Thoracic aorta (tissue), 2 donors: Measurements from ENCODE around the gene CGB5. TPM values are rescaled to one million over a fixed set of nuclear protein-coding genes. Genes with fewer than 3 reads are reported as not detected.
A peak's percentile ranks its signal among the peaks of the same experiment; 100 is the strongest.
"Not testable (repeated sequence)": the region's sequence is repeated elsewhere in the genome, so short reads cannot be mapped to it uniquely, and the experiment has no call there.

Source experiments
- ATAC-seq: fragments of 150-250 bp; one replicate; pipeline ENCODE4 v1.8.0; 2017; ENCODE audit warnings: low read depth; ENCODE audit not compliant: insufficient number of reproducible peaks, low FRiP score
- DNase-seq: peaks from one replicate; pipeline ENCODE4 v3.0.0-alpha.2; 2020; ENCODE audit warnings: low spot score
- H3K27ac ChIP-seq, 2 donors: fragments of 200-600 bp; sonication (generic); 1 replicate in 1 of 2; 2 replicates in 1 of 2; pipeline ENCODE4 v1.5.1; 2016; ENCODE audit warnings: mild to moderate bottlenecking in 2 of 2, moderate library complexity in 2 of 2
- H3K27me3 ChIP-seq: fragments of 200-600 bp; sonication (generic); replicated peaks from 2 replicates; pipeline ENCODE4 v1.6.0; 2016; ENCODE audit warnings: mild to moderate bottlenecking; ENCODE audit not compliant: insufficient read depth
- H3K36me3 ChIP-seq: fragments of 200-600 bp; sonication (generic); one replicate; pipeline ENCODE4 v1.5.1; 2016
- H3K4me1 ChIP-seq, 2 donors: fragments of 200-600 bp; sonication (generic); 1 replicate in 1 of 2; 2 replicates in 1 of 2; pipeline versions ENCODE4 v1.5.1 to v1.6.0; 2016; ENCODE audit warnings: low read depth in 2 of 2, mild to moderate bottlenecking in 1 of 2; ENCODE audit not compliant: control insufficient read depth in 1 of 2
- H3K4me3 ChIP-seq: fragments of 200-600 bp; sonication (generic); 2 replicates; pipeline ENCODE4 v1.5.1; 2016; ENCODE audit warnings: mild to moderate bottlenecking
- H3K9me3 ChIP-seq: fragments of 200-600 bp; sonication (generic); 2 replicates; pipeline ENCODE4 v1.5.1; 2016
- total RNA-seq, 2 donors: library from RNA; depleted of rRNA; stranded (reverse); fragments of >200 nt; gene quantifications; one replicate each; pipeline versions ENCODE4 v1.1.0 to v1.2.3, GENCODE V29; 2016
- TF ChIP-seq, protein P1 (sequence below): fragments of 200-600 bp; sonication (generic); IDR thresholded peaks from one replicate; pipeline ENCODE4 v1.5.1; 2019; ENCODE audit warnings: antibody characterized with exemption

Gene CGB5
- total RNA-seq, 2 donors from 2014 or later, result not detected

DNA sequence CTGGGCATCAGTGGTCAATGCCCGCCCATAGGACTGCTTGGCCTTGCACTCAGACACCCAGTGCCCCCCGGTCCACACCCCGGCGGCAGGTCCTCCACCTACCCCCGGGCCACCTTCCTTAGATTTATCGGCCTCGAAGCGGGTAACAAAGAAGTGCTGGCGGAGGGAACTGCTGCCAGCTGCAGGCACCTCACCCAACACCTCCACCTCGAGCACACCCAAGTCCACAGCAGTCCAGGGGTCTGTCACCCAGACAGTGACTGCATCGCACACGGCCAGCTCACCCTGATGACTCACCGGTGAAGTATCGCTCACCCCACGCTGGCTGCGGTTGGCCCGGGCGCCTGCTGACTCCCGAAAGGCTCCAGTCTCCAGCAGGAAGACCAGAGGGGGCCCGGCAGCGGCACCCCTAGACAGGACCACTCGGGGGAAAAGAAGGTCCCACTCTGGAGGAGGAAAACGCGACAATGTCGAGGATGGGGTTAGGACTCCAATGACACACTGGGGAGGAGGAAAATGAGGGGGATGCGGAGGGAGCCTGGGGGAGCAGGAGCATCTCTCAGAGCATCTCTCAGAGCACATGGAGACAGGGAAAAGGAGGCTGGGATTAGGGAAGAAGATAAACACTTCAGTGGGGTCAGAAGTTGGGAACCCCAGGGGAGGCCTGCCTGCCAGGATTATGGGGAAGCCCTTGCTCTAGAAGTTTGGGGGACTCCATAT, 4.9 kb upstream of the CGB5 start:
- ATAC-seq, H3K4me3 ChIP-seq, DNase-seq, H3K36me3 ChIP-seq, H3K27me3 ChIP-seq, H3K27ac ChIP-seq, H3K9me3 ChIP-seq, H3K4me1 ChIP-seq: not testable (repeated sequence)

DNA sequence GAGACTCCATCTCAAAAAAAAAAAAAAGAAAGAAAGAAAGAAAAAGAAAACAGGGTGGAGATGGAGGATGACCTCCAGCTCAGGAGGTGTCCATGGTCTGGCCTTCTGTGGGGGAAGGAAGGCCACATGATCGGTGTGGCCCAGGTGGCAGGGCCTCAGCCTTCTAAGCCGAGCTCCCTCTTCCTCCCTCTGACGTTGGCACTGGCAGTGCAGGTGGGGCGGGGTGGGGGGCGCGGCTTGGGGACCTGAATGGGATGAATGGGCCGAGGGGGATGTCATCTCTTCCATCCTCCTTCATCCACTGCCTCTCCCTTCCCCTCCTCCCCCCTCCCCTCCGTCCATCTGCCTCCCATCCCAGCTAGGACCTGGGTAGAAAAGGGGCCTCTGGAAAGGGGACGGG, 3.9 kb upstream of the CGB5 start:
- not testable (repeated sequence) for H3K27me3 ChIP-seq, DNase-seq, H3K27ac ChIP-seq, H3K4me1 ChIP-seq, H3K36me3 ChIP-seq, ATAC-seq, H3K9me3 ChIP-seq, H3K4me3 ChIP-seq

DNA sequence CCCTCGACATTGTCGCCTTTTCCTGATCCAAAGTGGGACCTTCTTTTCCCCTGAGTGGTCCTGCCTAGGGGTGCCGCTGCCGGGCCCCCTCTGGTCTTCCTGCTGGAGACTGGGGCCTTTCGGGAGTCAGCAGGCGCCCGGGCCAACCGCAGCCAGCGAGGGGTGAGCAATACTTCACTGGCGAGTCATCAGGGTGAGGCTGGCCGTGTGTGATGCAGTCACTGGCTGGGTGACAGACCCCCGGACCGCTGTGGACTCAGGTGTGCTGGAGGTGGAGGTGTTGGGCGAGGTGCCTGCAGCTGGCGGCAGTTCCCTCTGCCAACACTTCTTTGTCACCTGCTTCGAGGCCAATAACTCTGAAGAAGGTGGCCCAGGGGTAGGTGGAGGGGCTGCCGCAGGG, 1.5 kb upstream of the CGB5 start:
- ATAC-seq, result no peak

DNA sequence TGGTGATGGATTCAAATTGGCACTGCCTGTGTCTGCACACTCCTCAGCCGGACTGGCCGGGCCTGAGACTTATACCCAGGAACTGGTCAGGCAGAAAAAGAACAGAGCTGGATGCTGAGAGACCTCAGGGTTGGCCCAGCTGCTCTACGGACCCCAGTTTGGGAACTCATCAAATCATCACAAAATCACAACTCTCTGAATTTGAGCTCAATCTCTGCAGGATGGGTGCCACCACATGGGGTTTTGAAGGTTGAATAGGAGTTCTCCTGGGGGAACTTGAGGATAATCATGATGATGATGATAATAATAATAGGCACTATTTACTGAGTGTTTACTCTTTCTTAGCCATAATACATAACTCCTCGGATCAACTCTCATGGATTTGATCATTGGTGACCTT, 982 bp upstream of the CGB5 start:
- not testable (repeated sequence) for H3K4me3 ChIP-seq, H3K27ac ChIP-seq, H3K36me3 ChIP-seq, DNase-seq, ATAC-seq, H3K4me1 ChIP-seq, H3K9me3 ChIP-seq, H3K27me3 ChIP-seq

More for the DNA sequence above, 1.5 kb upstream of the CGB5 start:
- no peaks in the 10 kb centered on the region for H3K4me1 ChIP-seq
- TF ChIP-seq, protein P1, sequence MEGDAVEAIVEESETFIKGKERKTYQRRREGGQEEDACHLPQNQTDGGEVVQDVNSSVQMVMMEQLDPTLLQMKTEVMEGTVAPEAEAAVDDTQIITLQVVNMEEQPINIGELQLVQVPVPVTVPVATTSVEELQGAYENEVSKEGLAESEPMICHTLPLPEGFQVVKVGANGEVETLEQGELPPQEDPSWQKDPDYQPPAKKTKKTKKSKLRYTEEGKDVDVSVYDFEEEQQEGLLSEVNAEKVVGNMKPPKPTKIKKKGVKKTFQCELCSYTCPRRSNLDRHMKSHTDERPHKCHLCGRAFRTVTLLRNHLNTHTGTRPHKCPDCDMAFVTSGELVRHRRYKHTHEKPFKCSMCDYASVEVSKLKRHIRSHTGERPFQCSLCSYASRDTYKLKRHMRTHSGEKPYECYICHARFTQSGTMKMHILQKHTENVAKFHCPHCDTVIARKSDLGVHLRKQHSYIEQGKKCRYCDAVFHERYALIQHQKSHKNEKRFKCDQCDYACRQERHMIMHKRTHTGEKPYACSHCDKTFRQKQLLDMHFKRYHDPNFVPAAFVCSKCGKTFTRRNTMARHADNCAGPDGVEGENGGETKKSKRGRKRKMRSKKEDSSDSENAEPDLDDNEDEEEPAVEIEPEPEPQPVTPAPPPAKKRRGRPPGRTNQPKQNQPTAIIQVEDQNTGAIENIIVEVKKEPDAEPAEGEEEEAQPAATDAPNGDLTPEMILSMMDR, result no peak
- no peak overlapping the region for H3K4me3 ChIP-seq
- no peak for DNase-seq
- H3K9me3 ChIP-seq, result no peaks in the 10 kb centered on the region
- no peaks in the 10 kb centered on the region for H3K27me3 ChIP-seq
- no peak overlapping the region for H3K27ac ChIP-seq
- no peaks in the 10 kb centered on the region for H3K36me3 ChIP-seq

DNA sequence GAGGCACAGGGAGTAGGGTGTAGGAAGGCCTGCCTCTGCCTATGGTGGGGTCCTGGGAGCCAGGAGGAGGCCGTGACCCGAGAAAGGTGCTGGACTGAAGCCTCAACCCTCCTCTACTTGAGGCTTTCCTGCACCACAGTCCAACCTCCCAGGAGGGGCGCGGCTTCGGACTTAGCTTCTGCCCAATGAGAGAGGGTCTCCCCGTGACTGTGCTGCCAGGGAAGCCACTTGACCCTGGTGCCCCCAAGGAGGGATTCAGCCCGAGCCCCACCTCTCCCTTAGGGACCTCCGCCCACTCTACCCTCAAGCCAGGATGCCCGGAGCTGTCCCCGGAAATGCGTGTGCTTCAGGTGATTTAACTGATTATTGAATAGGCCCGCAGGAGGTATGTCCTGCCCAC, 5.4 kb downstream of the CGB5 start, which contains the start of gene CGB8:
Gene CGB8 (minus strand): TSS at position 101 of the 400 bp plus-strand sequence. CDS start 372 bp downstream, outside the sequence.
- not testable (repeated sequence) for H3K4me1 ChIP-seq, H3K27me3 ChIP-seq, H3K27ac ChIP-seq, H3K4me3 ChIP-seq, H3K9me3 ChIP-seq, H3K36me3 ChIP-seq, DNase-seq, ATAC-seq

DNA sequence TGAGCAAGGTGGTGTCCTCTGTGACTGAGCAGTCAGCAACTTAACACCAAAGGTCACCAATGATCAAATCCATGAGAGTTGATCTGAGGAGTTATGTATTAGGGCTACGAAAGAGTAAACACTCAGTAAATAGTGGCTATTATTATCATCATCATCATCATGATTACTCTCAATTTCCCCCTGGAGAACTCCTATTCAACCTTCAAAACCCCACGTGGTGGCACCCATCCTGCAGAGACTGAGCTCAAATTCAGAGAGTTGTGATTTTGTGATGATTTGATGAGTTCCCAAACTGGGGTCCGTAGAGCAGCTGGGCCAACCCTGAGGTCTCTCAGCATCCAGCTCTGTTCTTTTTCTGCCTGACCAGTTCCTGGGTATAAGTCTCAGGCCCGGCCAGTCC, 6.2 kb downstream of the CGB5 start:
- not testable (repeated sequence) for H3K36me3 ChIP-seq, H3K27ac ChIP-seq, H3K27me3 ChIP-seq, H3K9me3 ChIP-seq, ATAC-seq, H3K4me3 ChIP-seq, DNase-seq, H3K4me1 ChIP-seq

DNA sequence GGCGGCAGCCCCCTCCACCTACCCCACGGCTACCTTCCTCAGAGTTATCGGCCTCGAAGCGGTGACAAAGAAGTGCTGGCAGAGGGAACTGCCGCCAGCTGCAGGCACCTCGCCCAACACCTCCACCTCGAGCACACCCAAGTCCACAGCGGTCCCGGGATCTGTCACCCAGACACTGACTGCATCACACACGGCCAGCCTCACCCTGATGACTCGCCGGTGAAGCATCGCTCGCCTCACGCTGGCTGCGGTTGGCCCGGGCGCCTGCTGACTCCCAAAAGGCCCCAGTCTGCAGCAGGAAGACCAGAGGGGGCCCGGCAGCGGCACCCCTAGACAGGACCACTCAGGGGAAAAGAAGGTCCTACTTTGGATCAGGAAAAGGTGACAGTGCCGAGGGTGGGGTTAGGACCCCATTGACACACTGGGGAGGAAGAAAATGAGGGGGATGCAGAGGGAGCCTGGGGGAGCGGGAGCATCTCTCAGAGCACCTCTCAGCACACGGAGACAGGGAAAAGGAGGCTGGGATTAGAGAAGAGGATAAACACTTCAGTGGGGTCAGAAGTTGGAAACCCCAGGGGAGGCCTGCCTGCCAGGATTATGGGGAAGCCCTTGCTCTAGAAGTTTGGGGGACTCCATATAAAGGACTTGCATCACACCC, 6.9 kb downstream of the CGB5 start:
- not testable (repeated sequence) for DNase-seq, H3K36me3 ChIP-seq

DNA sequence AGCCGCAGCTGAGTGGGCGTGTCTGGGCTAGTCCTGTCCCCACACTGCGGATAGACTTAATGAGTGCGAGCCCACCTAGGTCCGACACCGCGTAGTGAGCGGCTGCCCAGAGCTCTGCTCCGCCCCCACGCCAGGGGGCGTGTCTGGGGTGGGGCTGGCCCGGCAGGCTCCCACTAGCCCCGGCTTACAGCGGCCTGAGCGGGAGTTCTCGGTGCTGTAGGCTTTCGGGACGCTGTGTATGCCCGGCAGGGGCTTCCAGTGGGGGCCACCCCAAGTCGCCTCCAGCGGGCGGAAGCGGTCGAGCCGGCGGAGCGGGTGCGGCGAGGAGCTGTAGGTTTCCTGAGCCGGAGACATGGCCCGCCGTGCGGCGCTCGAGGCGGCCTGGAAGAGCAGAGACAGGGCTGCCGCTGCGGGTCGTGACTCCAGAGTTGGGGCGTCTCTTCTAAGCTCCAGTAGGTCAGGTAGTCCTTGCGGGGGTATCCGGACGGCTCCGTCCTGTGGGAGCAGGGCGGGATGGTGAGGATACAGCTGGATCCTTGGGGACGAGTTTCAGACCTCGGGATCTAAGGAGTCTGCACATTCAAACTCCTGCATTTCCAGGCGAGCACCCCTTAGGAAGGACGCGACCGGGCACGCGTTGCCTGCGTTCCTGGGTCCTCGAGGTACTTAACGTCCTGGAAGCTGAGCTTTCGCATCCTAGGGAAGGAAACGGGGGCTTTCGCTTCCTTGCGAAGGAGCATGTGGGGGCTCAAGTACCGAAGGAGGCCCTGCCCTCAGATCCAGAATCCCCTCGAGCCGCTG, 12.7 kb downstream of the CGB5 start:
- Histone ChIP-seq H3K4me1 (peaks cover 3 to 18% of the 10 kb centered on the region in 2 donors), H3K36me3 (no peaks in the 10 kb centered on the region), H3K27me3 (no peaks in the 10 kb centered on the region), H3K27ac (no peak overlapping the region), H3K9me3 (no peaks in the 10 kb centered on the region), H3K4me3 (peak overlapping the region; percentile 89)
- DNase-seq, result no peak
- TF ChIP-seq, protein P1, result peak; percentile 28
- no peak for ATAC-seq

More for the DNA sequence above, 6.9 kb downstream of the CGB5 start:
- H3K4me3 ChIP-seq, H3K4me1 ChIP-seq, ATAC-seq, H3K9me3 ChIP-seq, H3K27me3 ChIP-seq, H3K27ac ChIP-seq: not testable (repeated sequence)

DNA sequence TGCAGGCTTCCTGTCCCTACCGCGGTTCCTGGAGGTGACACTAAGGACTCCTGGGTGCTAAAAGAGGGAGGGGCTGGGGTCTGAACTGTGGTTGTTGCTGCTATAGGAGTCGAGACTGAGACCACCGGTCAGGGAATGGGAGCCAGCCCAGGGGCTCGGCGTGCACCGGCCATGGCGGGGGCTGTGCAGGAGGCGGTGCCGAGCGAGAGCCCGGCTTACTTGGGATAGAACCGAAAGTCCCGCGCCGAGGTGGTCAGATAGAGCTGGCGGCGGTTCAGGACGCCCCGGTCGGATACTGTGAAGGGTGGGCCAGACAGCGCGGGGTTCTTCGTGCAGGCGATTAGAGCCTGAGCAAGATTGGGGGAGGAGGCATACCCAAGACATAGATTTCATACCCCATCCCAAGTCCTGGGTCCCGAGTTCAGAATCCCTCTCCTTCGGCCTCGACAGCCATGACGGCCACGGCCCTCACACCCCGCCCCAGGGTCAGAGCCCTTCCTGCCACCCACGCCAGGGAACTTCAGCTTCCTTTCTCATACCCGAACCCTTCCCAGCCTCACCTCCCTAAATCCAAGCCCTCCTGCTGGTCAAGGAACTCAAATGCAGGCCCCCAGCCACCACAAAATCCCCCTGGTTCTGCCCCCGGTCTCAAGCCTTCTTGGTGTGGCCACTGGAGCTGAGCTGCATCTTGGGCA, 13.4 kb downstream of the CGB5 start:
- H3K36me3 ChIP-seq, ATAC-seq, H3K9me3 ChIP-seq, H3K27ac ChIP-seq, DNase-seq, H3K27me3 ChIP-seq: not testable (repeated sequence)
- peaks cover 3 to 18% of the 10 kb centered on the region in 2 donors for H3K4me1 ChIP-seq
- peak overlapping the region; percentile 89 for H3K4me3 ChIP-seq
